K562 (cell line): ENCODE data around the gene PLK1. TPM values are rescaled to one million over a fixed set of nuclear protein-coding genes. Genes with fewer than 3 reads are reported as not detected.
A peak's percentile ranks its signal among the peaks of the same experiment; 100 is the strongest.
"Not testable (repeated sequence)": the region's sequence is repeated elsewhere in the genome, so short reads cannot be mapped to it uniquely, and the experiment has no call there.

ENCODE experiments used
- ATAC-seq: fragments of 200-7000 bp; cut with Tn5 transposase; 3 replicates; pipeline ENCODE4 v1.9.1; 2020; ENCODE audit warnings: moderate library complexity
- BruUV-seq: library from RNA; stranded (reverse); fragments of 400-500 nt; replicated peaks from 2 replicates; lab custom pipeline; 2021; lab: Mats Ljungman, UMichigan
- CTCF ChIA-PET: fragments of 300-600 bp; formaldehyde crosslinking; extraction: SDS; loops from one replicate; lab custom pipeline; 2021; ENCODE audit warnings: low intra/inter-chr PET ratio; lab: Yijun Ruan, JAX
- POLR2A ChIA-PET: fragments of 300-600, 350-650 bp; sonication (Branson Sonifier 250); formaldehyde crosslinking; extraction: SDS; loops from one replicate; lab custom pipeline; 2021; ENCODE audit warnings: antibody characterized with exemption, inconsistent platforms; lab: Yijun Ruan, JAX
- DNase-seq, 4 experiments: peaks; one replicate each; pipeline versions ENCODE4 v3.0.0 to v3.0.0-alpha.2; 2011 to 2018; ENCODE audit warnings: low spot score in 3 of 4, mixed read lengths in 3 of 4; ENCODE audit errors: extremely low read depth in 1 of 4
- FAIRE-seq: peaks from 2 replicates; lab custom pipeline; 2011; peaks lifted over from hg19 to GRCh38; lab: Jason Lieb, UNC
- H2AFZ ChIP-seq: 2 replicates; pipeline ENCODE4 v1.6.0; 2011; ENCODE audit warnings: low read depth, low read length, control low read depth, inconsistent platforms
- H3K27ac ChIP-seq: fragments of 200-600 bp; 3 replicates; pipeline ENCODE4 v1.8.0; 2011; ENCODE audit warnings: low read depth, mild to moderate bottlenecking, control low read depth, inconsistent platforms, low read length, moderate library complexity, mixed read lengths; ENCODE audit errors: extremely low read depth
- H3K27me3 ChIP-seq, 2 experiments: fragments of 300-600 bp in 1 of 2; 2 replicates in 1 of 2; 3 replicates in 1 of 2; pipeline versions ENCODE4 v1.6.0 to v1.8.0; 2011; ENCODE audit warnings: inconsistent platforms in 2 of 2, low read length in 2 of 2, mild to moderate bottlenecking in 1 of 2, mixed read lengths in 1 of 2, moderate library complexity in 1 of 2; ENCODE audit not compliant: control insufficient read depth in 2 of 2, insufficient read depth in 2 of 2
- H3K36me3 ChIP-seq: fragments of 300-600 bp; 3 replicates; pipeline ENCODE4 v1.8.0; 2011; ENCODE audit warnings: mild to moderate bottlenecking, low read length, inconsistent platforms; ENCODE audit not compliant: control insufficient read depth, insufficient read depth
- H3K4me1 ChIP-seq, 2 experiments: fragments of 200-600 bp in 1 of 2; replicated peaks in 1 of 2; 2 replicates in 1 of 2; 3 replicates in 1 of 2; pipeline versions ENCODE4 v1.5.1 to v1.8.0; 2011; ENCODE audit warnings: inconsistent platforms in 2 of 2, low read length in 2 of 2, mild to moderate bottlenecking in 1 of 2, mixed read lengths in 1 of 2, moderate library complexity in 1 of 2; ENCODE audit not compliant: control insufficient read depth in 2 of 2, insufficient read depth in 2 of 2
- H3K4me2 ChIP-seq: 2 replicates; pipeline ENCODE4 v1.6.1; 2011; ENCODE audit warnings: low read length, control low read depth, inconsistent platforms, mixed read lengths; ENCODE audit not compliant: insufficient read depth
- H3K4me3 ChIP-seq: fragments of 200-600 bp; sonication (generic), shearing (Covaris generic); 2 replicates; pipeline ENCODE4 v1.5.1; 2016; ENCODE audit warnings: control low read depth, inconsistent platforms
- H3K79me2 ChIP-seq: fragments of 200-600 bp; 3 replicates; pipeline ENCODE4 v1.8.0; 2011; ENCODE audit warnings: low read length, inconsistent platforms; ENCODE audit not compliant: control insufficient read depth, insufficient read depth
- H3K9ac ChIP-seq, 2 experiments: 2 replicates each; pipeline versions ENCODE4 v1.6.0 to v1.6.1; 2011; ENCODE audit warnings: low read depth in 2 of 2, low read length in 2 of 2, control low read depth in 1 of 2, inconsistent platforms in 1 of 2, mild to moderate bottlenecking in 1 of 2, mixed read lengths in 1 of 2; ENCODE audit not compliant: insufficient read depth in 1 of 2
- H3K9me1 ChIP-seq: one replicate; pipeline ENCODE4 v1.6.0; 2011; ENCODE audit warnings: inconsistent platforms, mild to moderate bottlenecking, low read length, moderate library complexity; ENCODE audit not compliant: control insufficient read depth, insufficient read depth
- H3K9me3 ChIP-seq: replicated peaks from 2 replicates; pipeline ENCODE4 v1.5.1; 2011; ENCODE audit warnings: low read depth, low read length, inconsistent platforms; ENCODE audit not compliant: control insufficient read depth, insufficient read depth
- H4K20me1 ChIP-seq: replicated peaks from 2 replicates; pipeline ENCODE4 v1.6.1; 2011; ENCODE audit warnings: low read length, inconsistent platforms, mixed read lengths; ENCODE audit not compliant: control insufficient read depth, insufficient read depth
- CREBBP ChIP-seq: IDR thresholded peaks from one replicate; pipeline ENCODE4 v1.6.1; 2012; ENCODE audit warnings: low read depth, mild to moderate bottlenecking, control low read depth, inconsistent platforms, low read length
- CTCF ChIP-seq, 3 experiments: IDR thresholded peaks in 2 of 3; conservative IDR thresholded peaks in 1 of 3; 2 replicates each; pipeline ENCODE4 v1.5.1; 2011 to 2012; ENCODE audit warnings: low read length in 3 of 3, mild to moderate bottlenecking in 3 of 3, control low read depth in 2 of 3, improper control_type of control experiment in 1 of 3, inconsistent platforms in 1 of 3, low read depth in 1 of 3, mixed read lengths in 1 of 3, moderate library complexity in 1 of 3; ENCODE audit not compliant: insufficient read depth in 2 of 3
- NELFE ChIP-seq: IDR thresholded peaks from 2 replicates; pipeline ENCODE4 v1.6.1; 2011; ENCODE audit warnings: mild to moderate bottlenecking; ENCODE audit not compliant: insufficient read depth, insufficient read length
- PYGO2 ChIP-seq: fragments of 450-650 bp; IDR thresholded peaks from 2 replicates; pipeline ENCODE4 v1.6.1; 2016; ENCODE audit warnings: mild to moderate bottlenecking, missing genetic modification characterization, moderate library complexity, missing compliant biosample characterization
- TCFL5 ChIP-seq: fragments of 250-450 bp; sonication (Bioruptor Pico); conservative IDR thresholded peaks from 2 replicates; pipeline ENCODE4 v1.6.1; 2021; ENCODE audit warnings: mild to moderate bottlenecking, moderate library complexity, matching md5 sums
- VEZF1 ChIP-seq: fragments of 200-800 bp; sonication (Bioruptor generic); IDR thresholded peaks from 2 replicates; pipeline ENCODE4 v1.6.1; 2017; ENCODE audit warnings: missing genetic modification characterization, missing compliant biosample characterization
- ZNF146 ChIP-seq: IDR thresholded peaks from one replicate; pipeline ENCODE4 v1.6.1; 2018; ENCODE audit warnings: missing compliant biosample characterization; ENCODE audit not compliant: unreplicated experiment
- ZNF354B ChIP-seq: fragments of 250-450 bp; sonication (Bioruptor Pico); IDR thresholded peaks from 2 replicates; pipeline ENCODE4 v1.4.0; 2020
- WGBS: fragments of 100-300 bp; shearing (Covaris generic); methylation state at CpG from one replicate; pipeline ENCODE4 v1.1.6; 2016; ENCODE audit warnings: low coverage, mixed read lengths; ENCODE audit not compliant: insufficient coverage; ENCODE audit errors: missing lambda C conversion rate; 5-methylcytosine and 5-hydroxymethylcytosine counted together
- in situ Hi-C: fragments of 300-500 bp; cut with MboI; formaldehyde crosslinking; loops from 4 replicates; pipeline ENCODE4 v1.15.0; 2018; ENCODE audit warnings: inconsistent platforms, mixed read lengths
- intact Hi-C: fragments of 100-400 bp; cut with micrococcal nuclease; formaldehyde crosslinking; loops from 2 replicates; pipeline ENCODE4 v1.14.2; 2022
- polyA plus RNA-seq, 8 experiments: library from polyadenylated mRNA; depleted of rRNA in 4 of 8; stranded (reverse) in 5 of 8; unstranded in 3 of 8; fragments of >200 nt; fragmentation: Nextera tagmentation in 2 of 8; fragmentation: Illumina TruSeq in 1 of 8; extraction: Ambion mirVana in 2 of 8; extraction: Trizol in 1 of 8; gene quantifications; 2 replicates each; pipeline versions ENCODE4 v1.2.1 to v1.2.3, GENCODE V29; 2011 to 2014; ENCODE audit warnings: inconsistent platforms in 1 of 8, missing spikeins in 1 of 8
- total RNA-seq, 7 experiments: library from RNA; depleted of rRNA in 6 of 7; stranded (reverse); fragments of >200 nt in 6 of 7; fragmentation: Illumina TruSeq in 2 of 7; extraction: Trizol in 2 of 7; gene quantifications; 2 replicates each; pipeline versions ENCODE4 v1.2.1 to v1.2.3, GENCODE V29; 2011 to 2021; ENCODE audit warnings: low replicate concordance in 1 of 7
- TF ChIP-seq, protein P1 (sequence below): IDR thresholded peaks from 2 replicates; pipeline ENCODE4 v1.6.1; 2012; ENCODE audit warnings: low read depth, low read length, improper control_type of control experiment, borderline replicate concordance

Gene PLK1
- total and polyA plus RNA-seq, 9 of the 15 experiments (the other 6 are each of a cell fraction or from before 2014, with no cell fraction given) = 13.6 to 212 (median 45.5) TPM

DNA sequence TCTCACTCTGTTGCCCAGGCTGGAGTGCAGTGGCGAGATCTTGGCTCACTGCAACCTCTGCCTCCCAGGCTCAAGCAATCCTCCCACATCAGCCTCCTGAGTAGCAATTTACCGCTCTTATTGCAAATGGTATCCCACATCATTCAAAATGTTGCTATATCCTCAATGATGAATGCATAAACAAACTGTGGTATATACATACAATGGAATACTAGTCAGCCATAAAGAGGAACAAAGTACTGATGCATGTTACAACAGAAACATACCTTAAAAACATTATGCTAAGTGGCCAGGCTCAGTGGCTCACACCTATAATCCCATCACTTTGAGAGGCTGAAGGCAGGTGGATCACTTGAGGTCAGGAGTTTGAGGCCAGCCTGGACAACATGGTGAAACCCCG is 46.8 kb upstream of the PLK1 start:
- FAIRE-seq, H3K27me3 ChIP-seq, ATAC-seq, H2AFZ ChIP-seq, DNase-seq, H4K20me1 ChIP-seq, H3K4me2 ChIP-seq, intact Hi-C loops, H3K9me3 ChIP-seq, H3K4me3 ChIP-seq, in situ Hi-C loops, H3K9me1 ChIP-seq, POLR2A ChIA-PET, BruUV-seq, H3K79me2 ChIP-seq, CTCF ChIA-PET, H3K4me1 ChIP-seq, H3K27ac ChIP-seq, H3K9ac ChIP-seq: not testable (repeated sequence)
- 97% methylated on average over 3 of the region's 3 CpGs for WGBS
- peaks cover 67% of the 10 kb centered on the region for H3K36me3 ChIP-seq
- peak; percentile 41 for TF ChIP-seq ZNF146 (CRISPR knock-in tag)

DNA sequence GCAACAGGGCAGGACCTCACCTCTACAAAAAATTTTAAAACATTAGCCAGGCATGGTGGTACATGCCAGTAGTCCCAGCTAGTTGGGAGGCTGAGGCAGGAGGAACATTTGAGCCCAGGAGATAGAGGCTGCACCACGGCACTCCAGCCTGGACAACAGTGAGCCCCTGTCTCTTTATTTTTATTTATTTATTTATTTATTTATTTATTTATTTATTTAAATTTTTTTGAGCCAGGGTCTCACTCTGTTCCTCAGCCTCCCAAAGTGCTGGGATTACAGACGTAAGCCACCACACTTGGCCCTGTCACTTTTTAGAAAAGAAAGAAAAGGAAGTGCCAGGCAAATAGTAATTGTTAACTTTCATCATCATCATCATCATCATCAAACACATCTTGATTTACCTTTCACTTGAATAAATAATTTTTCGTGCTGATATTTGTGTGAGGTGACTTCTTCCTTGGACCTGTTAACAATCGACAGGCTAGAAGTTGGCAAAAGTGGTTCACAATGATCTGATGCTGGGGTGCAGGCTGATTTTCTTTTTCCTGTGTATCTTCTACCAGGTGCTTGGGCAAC is 44.1 kb upstream of the PLK1 start:
- Histone ChIP-seq H3K4me2 (no peak overlapping the region), H2AFZ (no peak overlapping the region), H3K36me3 (peaks cover 58% of the 10 kb centered on the region), H3K9ac (no peak overlapping the region), H3K27ac (no peak overlapping the region), H3K4me1 (peaks cover 0 to 3% of the 10 kb centered on the region in 2 experiments; a peak in 1 of 5 replicates), H3K27me3 (no peaks in the 10 kb centered on the region), H3K9me3 (no peaks in the 10 kb centered on the region), H3K79me2 (peaks cover 9% of the 10 kb centered on the region; the same call in 2 of the 3 replicates), H3K4me3 (no peak overlapping the region), H4K20me1 (no peaks in the 10 kb centered on the region; the same call in 1 of the 2 replicates), H3K9me1 (no peaks in the 10 kb centered on the region)
- in situ Hi-C loops (no loop called here), intact Hi-C loops (no loop called here)
- ChIA-PET CTCF (no interaction called here), POLR2A (interaction anchor here (0.6 to 0.7 kb wide), 3 partner anchors 50 to 339 kb away, joined by 3 read pairs; no protein-coding TSS in a partner anchor)
- WGBS = 77% methylated on average over 4 of the region's 4 CpGs
- DNase-seq = no peak
- FAIRE-seq = no peak
- ATAC-seq = no peak
- no TSS peak for BruUV-seq
- TF ChIP-seq CREBBP (no peak), NELFE (no peak), VEZF1 (CRISPR knock-in tag) (no peak), PYGO2 (tag) (no peak), ZNF354B (CRISPR knock-in tag) (no peak), TCFL5 (CRISPR knock-in tag) (no peak), CTCF (IDR thresholded peaks at IDR 0.05 in 2 of 3, conservative IDR thresholded peaks at IDR 0.05 in 1 of 3; ENCODE audit: insufficient read depth in 2 of 3, low read depth in 1 of 3, low read length in 3 of 3) (no peak)
- TF ChIP-seq, protein P1, sequence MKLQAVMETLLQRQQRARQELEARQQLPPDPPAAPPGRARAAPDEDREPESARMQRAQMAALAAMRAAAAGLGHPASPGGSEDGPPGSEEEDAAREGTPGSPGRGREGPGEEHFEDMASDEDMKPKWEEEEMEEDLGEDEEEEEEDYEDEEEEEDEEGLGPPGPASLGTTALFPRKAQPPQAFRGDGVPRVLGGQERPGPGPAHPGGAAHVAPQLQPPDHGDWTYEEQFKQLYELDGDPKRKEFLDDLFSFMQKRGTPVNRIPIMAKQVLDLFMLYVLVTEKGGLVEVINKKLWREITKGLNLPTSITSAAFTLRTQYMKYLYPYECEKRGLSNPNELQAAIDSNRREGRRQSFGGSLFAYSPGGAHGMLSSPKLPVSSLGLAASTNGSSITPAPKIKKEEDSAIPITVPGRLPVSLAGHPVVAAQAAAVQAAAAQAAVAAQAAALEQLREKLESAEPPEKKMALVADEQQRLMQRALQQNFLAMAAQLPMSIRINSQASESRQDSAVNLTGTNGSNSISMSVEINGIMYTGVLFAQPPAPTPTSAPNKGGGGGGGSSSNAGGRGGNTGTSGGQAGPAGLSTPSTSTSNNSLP = no peak
